Parathyroid adenoma (tissue), 2 donors: ENCODE results near the gene GSDME.

Experiments
- H2AFZ ChIP-seq: fragments of 300-600 bp; sonication (generic); one replicate; pipeline ENCODE4 v1.7.0; 2017; ENCODE audit warnings: antibody characterized with exemption, mild to moderate bottlenecking
- H3K27ac ChIP-seq: fragments of 300-600 bp; sonication (generic); one replicate; pipeline ENCODE4 v1.7.0; 2017
- H3K27me3 ChIP-seq: fragments of 300-600 bp; sonication (generic); one replicate; pipeline ENCODE4 v1.7.0; 2017; ENCODE audit warnings: low read length; ENCODE audit not compliant: control insufficient read depth, insufficient read depth
- H3K36me3 ChIP-seq: fragments of 300-600 bp; sonication (generic); one replicate; pipeline ENCODE4 v1.7.0; 2017; ENCODE audit warnings: low read length; ENCODE audit not compliant: control insufficient read depth, insufficient read depth
- H3K4me1 ChIP-seq: fragments of 300-600 bp; sonication (generic); one replicate; pipeline ENCODE4 v1.7.0; 2017; ENCODE audit warnings: control low read depth
- H3K4me2 ChIP-seq: fragments of 300-600 bp; sonication (generic); one replicate; pipeline ENCODE4 v1.7.0; 2017; ENCODE audit warnings: low read length
- H3K4me3 ChIP-seq: fragments of 300-600 bp; sonication (generic); one replicate; pipeline ENCODE4 v1.7.0; 2017; ENCODE audit warnings: low read depth, low read length
- H3K79me2 ChIP-seq: fragments of 300-600 bp; sonication (generic); one replicate; pipeline ENCODE4 v1.7.0; 2017; ENCODE audit warnings: control low read depth
- H3K9ac ChIP-seq: fragments of 300-600 bp; sonication (generic); one replicate; pipeline ENCODE4 v1.7.0; 2017; ENCODE audit warnings: mild to moderate bottlenecking
- H3K9me3 ChIP-seq: fragments of 300-600 bp; sonication (generic); one replicate; pipeline ENCODE4 v1.7.0; 2017; ENCODE audit warnings: low read length; ENCODE audit not compliant: control insufficient read depth
- CTCF ChIP-seq: fragments of 300-600 bp; sonication (generic); IDR thresholded peaks from one replicate; pipeline ENCODE4 v1.7.0; 2017; ENCODE audit warnings: antibody characterized with exemption, mild to moderate bottlenecking
- donor health status: primary hyperparathyroidism.

Gene GSDME

DNA sequence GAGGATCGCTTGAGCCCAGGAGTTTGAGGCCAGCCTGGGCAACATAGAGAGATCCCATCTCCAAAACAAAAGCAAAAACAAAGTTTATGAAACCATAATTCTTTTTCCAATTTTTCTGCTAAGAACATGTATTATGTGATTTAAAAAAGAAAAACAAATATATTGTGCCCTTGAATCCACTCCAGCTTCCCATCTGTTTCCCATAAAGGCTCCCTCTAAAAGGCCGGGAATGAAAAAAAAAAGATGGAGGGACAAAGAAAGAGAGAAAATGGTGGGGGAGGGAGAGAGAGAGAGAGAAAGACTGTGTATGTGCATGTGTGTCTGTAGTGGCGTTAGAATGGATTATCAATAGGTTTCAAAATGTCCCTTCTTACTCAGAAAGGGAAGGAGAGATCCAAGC lies 20.5 kb upstream of the GSDME start:
- Histone ChIP-seq H3K9me3 (no peaks in the 10 kb centered on the region), H3K36me3 (no peaks in the 10 kb centered on the region), H3K4me3 (no peak overlapping the region), H3K27ac (no peak overlapping the region), H2AFZ (no peak overlapping the region), H3K79me2 (no peaks in the 10 kb centered on the region), H3K4me1 (no peaks in the 10 kb centered on the region), H3K27me3 (peaks cover 4% of the 10 kb centered on the region), H3K4me2 (no peak overlapping the region), H3K9ac (no peak overlapping the region)
- no peak for TF ChIP-seq CTCF

DNA sequence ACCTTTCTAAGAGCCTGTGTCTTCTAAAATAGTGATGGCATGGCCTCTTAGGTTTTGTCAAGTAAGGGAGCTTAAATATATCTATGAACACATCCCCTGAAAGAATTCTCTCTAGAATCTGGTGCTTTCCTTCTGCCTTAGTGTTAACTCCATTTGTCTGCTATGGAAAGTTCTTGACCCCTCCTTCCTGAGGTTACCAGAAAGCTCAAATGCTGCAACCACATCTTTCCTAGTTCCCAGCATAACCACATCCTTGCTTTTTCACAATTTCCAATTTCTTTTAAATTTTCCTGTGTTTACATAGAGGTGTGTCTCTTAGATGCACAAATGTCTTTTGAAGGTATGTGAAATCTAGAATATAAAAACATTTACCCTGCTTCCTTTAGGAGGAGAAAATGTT lies 16.4 kb upstream of the GSDME start:
- Histone ChIP-seq H3K9me3 (no peaks in the 10 kb centered on the region), H3K79me2 (no peaks in the 10 kb centered on the region)

DNA sequence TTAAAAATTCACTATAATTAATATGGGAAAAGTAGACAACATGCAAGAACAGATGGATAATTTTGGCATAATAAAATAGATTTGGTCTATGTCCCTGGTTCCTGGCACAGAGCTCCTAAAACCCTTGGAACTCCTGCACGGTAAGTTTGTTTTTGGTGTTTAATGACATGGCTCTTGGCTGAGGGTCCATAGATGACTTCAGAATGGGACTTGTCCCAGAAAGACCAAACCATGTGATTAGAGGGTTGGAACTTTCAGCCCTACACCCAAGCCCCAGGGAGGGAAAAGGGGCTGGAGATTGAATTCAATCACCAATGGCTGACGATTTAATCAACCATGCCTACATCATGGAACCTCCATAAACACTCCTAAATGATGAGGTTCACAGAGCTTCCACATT lies 12.6 kb upstream of the GSDME start:
- H3K9me3 ChIP-seq = no peaks in the 10 kb centered on the region
- no peaks in the 10 kb centered on the region for H3K4me1 ChIP-seq
- no peak overlapping the region for H3K27ac ChIP-seq
- no peak overlapping the region for H3K4me3 ChIP-seq
- peaks cover 4% of the 10 kb centered on the region for H3K27me3 ChIP-seq
- H3K4me2 ChIP-seq = no peak overlapping the region
- H3K9ac ChIP-seq = no peak overlapping the region
- H3K36me3 ChIP-seq = no peaks in the 10 kb centered on the region
- no peaks in the 10 kb centered on the region for H3K79me2 ChIP-seq
- no peak overlapping the region for H2AFZ ChIP-seq
- no peak for TF ChIP-seq CTCF

More for the DNA sequence above, 16.4 kb upstream of the GSDME start:
- Histone ChIP-seq H3K27me3 (peaks cover 4% of the 10 kb centered on the region), H3K4me3 (no peak overlapping the region), H3K27ac (no peak overlapping the region), H3K4me2 (no peak overlapping the region), H3K9ac (no peak overlapping the region), H2AFZ (no peak overlapping the region), H3K4me1 (no peaks in the 10 kb centered on the region), H3K36me3 (no peaks in the 10 kb centered on the region)
- no peak for TF ChIP-seq CTCF

GRCh38 chr7:24769014-24769830 lies 12.0 kb upstream of the GSDME start:
- Histone ChIP-seq H3K36me3 (no peaks in the 10 kb centered on the region), H3K79me2 (no peaks in the 10 kb centered on the region), H3K4me1 (no peaks in the 10 kb centered on the region), H3K4me3 (no peak overlapping the region), H3K27me3 (peaks cover 4% of the 10 kb centered on the region), H3K9ac (no peak overlapping the region), H2AFZ (no peak overlapping the region), H3K27ac (no peak overlapping the region), H3K4me2 (no peak overlapping the region), H3K9me3 (no peaks in the 10 kb centered on the region)
- no peak for TF ChIP-seq CTCF
